HepG2 (cell line): ENCODE data around the gene MAP2K7. TPM values are rescaled to one million over a fixed set of nuclear protein-coding genes. Genes with fewer than 3 reads are reported as not detected.

Source experiments
- DNMT1 ChIP-seq: sonication (generic); formaldehyde crosslinking; IDR thresholded peaks from 2 replicates; pipeline ENCODE4 v1.5.1; 2020; ENCODE audit warnings: mild to moderate bottlenecking, missing genetic modification reagents
- GTF3A ChIP-seq: sonication (generic); formaldehyde crosslinking; conservative IDR thresholded peaks from 2 replicates; pipeline ENCODE4 v1.4.0; 2020; ENCODE audit warnings: mild to moderate bottlenecking, missing genetic modification reagents
- KLF12 ChIP-seq: sonication (generic); formaldehyde crosslinking; IDR thresholded peaks from 2 replicates; pipeline ENCODE4 v1.4.0; 2020; ENCODE audit warnings: missing genetic modification reagents, borderline replicate concordance
- KLF16 ChIP-seq, 2 experiments: sonication (generic) in 1 of 2; formaldehyde crosslinking in 1 of 2; IDR thresholded peaks; 2 replicates each; pipeline versions ENCODE4 v1.6.1 to v1.8.0; 2016 to 2023; ENCODE audit warnings: missing genetic modification reagents in 2 of 2, missing compliant biosample characterization in 1 of 2
- MTF2 ChIP-seq: sonication (generic); formaldehyde crosslinking; IDR thresholded peaks from 2 replicates; pipeline ENCODE4 v1.5.0; 2020; ENCODE audit warnings: missing genetic modification reagents, borderline replicate concordance
- SOX13 ChIP-seq, 3 experiments: fragments of 450-650 bp in 1 of 3; sonication (generic) in 1 of 3; formaldehyde crosslinking in 1 of 3; IDR thresholded peaks in 2 of 3; conservative IDR thresholded peaks in 1 of 3; 2 replicates each; pipeline versions ENCODE4 v1.5.0 to v1.6.1; 2016 to 2020; ENCODE audit warnings: antibody characterized with exemption in 1 of 3, mild to moderate bottlenecking in 1 of 3, missing compliant biosample characterization in 1 of 3, missing genetic modification reagents in 1 of 3, moderate library complexity in 1 of 3
- SP4 ChIP-seq: sonication (generic); formaldehyde crosslinking; IDR thresholded peaks from 2 replicates; pipeline ENCODE4 v1.8.1; 2023; ENCODE audit warnings: mild to moderate bottlenecking, missing genetic modification reagents
- TEAD3 ChIP-seq: optimal IDR thresholded peaks from 2 replicates; pipeline ENCODE3; 2016; ENCODE audit warnings: borderline replicate concordance
- YEATS2 ChIP-seq: sonication (generic); formaldehyde crosslinking; IDR thresholded peaks from 2 replicates; pipeline ENCODE4 v1.4.0; 2020; ENCODE audit warnings: missing genetic modification reagents, borderline replicate concordance
- ZNF792 ChIP-seq: IDR thresholded peaks from 2 replicates; pipeline ENCODE4 v1.6.1; 2016
- ZNF850 ChIP-seq: sonication (generic); formaldehyde crosslinking; conservative IDR thresholded peaks from 2 replicates; pipeline ENCODE4 v1.9.0; 2021; ENCODE audit warnings: mild to moderate bottlenecking, missing genetic modification reagents
- polyA plus RNA-seq, 8 experiments: library from polyadenylated mRNA; depleted of rRNA in 3 of 8; stranded (reverse) in 7 of 8; unstranded in 1 of 8; fragments of >200 nt; fragmentation: Illumina TruSeq in 4 of 8; extraction: Trizol in 4 of 8; gene quantifications; 2 replicates each; pipeline versions ENCODE4 v1.2.1 to v1.2.3, GENCODE V29; 2011 to 2016; ENCODE audit warnings: low read depth in 4 of 8, missing spikeins in 1 of 8, mixed read lengths in 1 of 8; ENCODE audit not compliant: insufficient read depth in 1 of 8
- total RNA-seq, 5 experiments: library from RNA; depleted of rRNA; stranded (reverse); fragments of >200 nt; fragmentation: Illumina TruSeq; extraction: Trizol; gene quantifications; 2 replicates each; pipeline ENCODE4 v1.2.3, GENCODE V29; 2016; ENCODE audit warnings: low read depth in 1 of 5
- TF ChIP-seq, protein P1 (sequence below): sonication (generic); formaldehyde crosslinking; IDR thresholded peaks from 2 replicates; pipeline ENCODE4 v1.4.0; 2020; ENCODE audit warnings: mild to moderate bottlenecking, missing genetic modification reagents
- TF ChIP-seq, protein P2 (sequence below): sonication (generic); formaldehyde crosslinking; IDR thresholded peaks from 2 replicates; pipeline ENCODE4 v1.8.0; 2022; ENCODE audit warnings: mild to moderate bottlenecking, missing genetic modification reagents
- TF ChIP-seq, protein P3 (sequence below): IDR thresholded peaks from 2 replicates; pipeline ENCODE4 v1.6.1; 2016; ENCODE audit warnings: low read depth
- TF ChIP-seq, protein P4 (sequence below): sonication (generic); formaldehyde crosslinking; IDR thresholded peaks from 2 replicates; pipeline ENCODE4 v1.5.1; 2020; ENCODE audit warnings: mild to moderate bottlenecking, moderate library complexity, missing genetic modification reagents
- TF ChIP-seq, protein P5 (sequence below): sonication (generic); formaldehyde crosslinking; IDR thresholded peaks from 2 replicates; pipeline ENCODE4 v1.5.1; 2020; ENCODE audit warnings: mild to moderate bottlenecking, missing genetic modification reagents, moderate library complexity

The MAP2K7 gene
- total and polyA plus RNA-seq, 2 of the 13 experiments (the other 11 are each of a cell fraction or from before 2014, with no cell fraction given): 9.0 to 10.8 TPM

DNA sequence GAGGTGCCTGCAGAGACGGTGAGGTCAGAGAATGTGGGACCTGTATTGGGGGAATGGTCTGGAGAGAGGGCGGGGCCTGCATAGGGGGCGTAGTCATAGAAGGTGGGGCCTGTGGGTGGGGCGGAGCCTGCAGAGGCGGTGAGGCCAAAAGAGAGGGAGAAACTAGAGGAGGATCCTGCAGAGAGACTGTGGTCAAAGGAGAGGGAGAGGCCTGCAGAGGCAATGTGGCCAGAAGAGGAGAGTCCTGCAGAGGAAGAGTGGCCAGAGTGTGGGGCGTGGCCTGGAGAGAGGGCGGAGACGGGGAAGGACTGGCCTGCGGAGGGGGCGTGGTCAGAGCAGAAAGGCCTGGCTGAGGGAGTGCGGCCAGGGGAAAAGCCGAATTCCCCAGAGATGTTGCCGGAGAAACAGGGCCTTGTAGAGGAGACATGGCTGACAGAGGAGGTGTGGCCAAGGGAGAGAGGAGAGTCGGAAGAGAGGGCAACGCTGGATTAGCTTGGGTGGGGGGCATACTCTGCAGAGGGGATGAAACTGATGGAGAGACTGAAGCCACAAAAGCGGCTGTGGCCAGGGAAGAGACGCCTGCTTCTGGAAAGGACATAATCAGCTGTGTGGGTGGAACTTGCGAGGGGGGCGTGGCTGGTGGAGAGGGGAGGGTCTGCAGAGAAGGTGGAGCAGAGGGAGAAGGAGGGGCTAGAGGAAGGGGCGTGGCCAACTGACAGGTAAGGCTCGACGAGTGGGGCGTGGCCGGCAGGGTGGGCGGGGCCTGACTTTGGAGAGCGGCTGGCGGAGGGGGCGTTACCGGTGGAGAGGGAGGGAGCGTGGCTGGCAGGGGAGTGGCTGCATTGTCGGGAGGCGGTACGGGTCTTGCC lies 32.0 kb upstream of the MAP2K7 start (continued):
- TF ChIP-seq MTF2 (CRISPR knock-in tag) (peak; percentile 68; the same call in 1 of the 2 replicates), GTF3A (CRISPR knock-in tag) (0 out of 2 replicates have a peak, but pooled peaks have one; percentile 31), KLF16 (CRISPR knock-in tag; IDR thresholded peaks at IDR 0.05) (no peak; a peak in 1 of 4 replicates), SOX13 (IDR thresholded peaks at IDR 0.05) (0 out of 2 replicates have a peak, but pooled peaks have one; percentile 17), SOX13 (CRISPR knock-in tag; conservative IDR thresholded peaks at IDR 0.05 in 1 of 2, IDR thresholded peaks at IDR 0.05 in 1 of 2) (no peak), ZNF850 (CRISPR knock-in tag) (0 out of 2 replicates have a peak, but pooled peaks have one; percentile 38), YEATS2 (no peak), ZNF792 (CRISPR knock-in tag) (0 out of 2 replicates have a peak, but pooled peaks have one; percentile 18), SP4 (CRISPR knock-in tag) (peak; percentile 91), TEAD3 (CRISPR knock-in tag) (peak; percentile 10), DNMT1 (no peak), KLF12 (CRISPR knock-in tag) (0 out of 2 replicates have a peak, but pooled peaks have one; percentile 21)
- TF ChIP-seq, protein P1, sequence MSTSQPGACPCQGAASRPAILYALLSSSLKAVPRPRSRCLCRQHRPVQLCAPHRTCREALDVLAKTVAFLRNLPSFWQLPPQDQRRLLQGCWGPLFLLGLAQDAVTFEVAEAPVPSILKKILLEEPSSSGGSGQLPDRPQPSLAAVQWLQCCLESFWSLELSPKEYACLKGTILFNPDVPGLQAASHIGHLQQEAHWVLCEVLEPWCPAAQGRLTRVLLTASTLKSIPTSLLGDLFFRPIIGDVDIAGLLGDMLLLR (CRISPR knock-in tag): 0 out of 2 replicates have a peak, but pooled peaks have one; percentile 43
- TF ChIP-seq, protein P2, sequence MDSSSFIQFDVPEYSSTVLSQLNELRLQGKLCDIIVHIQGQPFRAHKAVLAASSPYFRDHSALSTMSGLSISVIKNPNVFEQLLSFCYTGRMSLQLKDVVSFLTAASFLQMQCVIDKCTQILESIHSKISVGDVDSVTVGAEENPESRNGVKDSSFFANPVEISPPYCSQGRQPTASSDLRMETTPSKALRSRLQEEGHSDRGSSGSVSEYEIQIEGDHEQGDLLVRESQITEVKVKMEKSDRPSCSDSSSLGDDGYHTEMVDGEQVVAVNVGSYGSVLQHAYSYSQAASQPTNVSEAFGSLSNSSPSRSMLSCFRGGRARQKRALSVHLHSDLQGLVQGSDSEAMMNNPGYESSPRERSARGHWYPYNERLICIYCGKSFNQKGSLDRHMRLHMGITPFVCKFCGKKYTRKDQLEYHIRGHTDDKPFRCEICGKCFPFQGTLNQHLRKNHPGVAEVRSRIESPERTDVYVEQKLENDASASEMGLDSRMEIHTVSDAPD (CRISPR knock-in tag): no peak
- TF ChIP-seq, protein P3, sequence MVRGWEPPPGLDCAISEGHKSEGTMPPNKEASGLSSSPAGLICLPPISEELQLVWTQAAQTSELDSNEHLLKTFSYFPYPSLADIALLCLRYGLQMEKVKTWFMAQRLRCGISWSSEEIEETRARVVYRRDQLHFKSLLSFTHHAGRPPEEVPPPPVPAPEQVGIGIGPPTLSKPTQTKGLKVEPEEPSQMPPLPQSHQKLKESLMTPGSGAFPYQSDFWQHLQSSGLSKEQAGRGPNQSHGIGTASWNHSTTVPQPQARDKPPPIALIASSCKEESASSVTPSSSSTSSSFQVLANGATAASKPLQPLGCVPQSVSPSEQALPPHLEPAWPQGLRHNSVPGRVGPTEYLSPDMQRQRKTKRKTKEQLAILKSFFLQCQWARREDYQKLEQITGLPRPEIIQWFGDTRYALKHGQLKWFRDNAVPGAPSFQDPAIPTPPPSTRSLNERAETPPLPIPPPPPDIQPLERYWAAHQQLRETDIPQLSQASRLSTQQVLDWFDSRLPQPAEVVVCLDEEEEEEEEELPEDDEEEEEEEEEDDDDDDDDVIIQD (CRISPR knock-in tag): peak; percentile 47; the same call in 1 of the 2 replicates
- TF ChIP-seq, protein P4, sequence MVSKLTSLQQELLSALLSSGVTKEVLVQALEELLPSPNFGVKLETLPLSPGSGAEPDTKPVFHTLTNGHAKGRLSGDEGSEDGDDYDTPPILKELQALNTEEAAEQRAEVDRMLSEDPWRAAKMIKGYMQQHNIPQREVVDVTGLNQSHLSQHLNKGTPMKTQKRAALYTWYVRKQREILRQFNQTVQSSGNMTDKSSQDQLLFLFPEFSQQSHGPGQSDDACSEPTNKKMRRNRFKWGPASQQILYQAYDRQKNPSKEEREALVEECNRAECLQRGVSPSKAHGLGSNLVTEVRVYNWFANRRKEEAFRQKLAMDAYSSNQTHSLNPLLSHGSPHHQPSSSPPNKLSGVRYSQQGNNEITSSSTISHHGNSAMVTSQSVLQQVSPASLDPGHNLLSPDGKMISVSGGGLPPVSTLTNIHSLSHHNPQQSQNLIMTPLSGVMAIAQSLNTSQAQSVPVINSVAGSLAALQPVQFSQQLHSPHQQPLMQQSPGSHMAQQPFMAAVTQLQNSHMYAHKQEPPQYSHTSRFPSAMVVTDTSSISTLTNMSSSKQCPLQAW: 0 out of 2 replicates have a peak, but pooled peaks have one; percentile 57
- TF ChIP-seq, protein P5, sequence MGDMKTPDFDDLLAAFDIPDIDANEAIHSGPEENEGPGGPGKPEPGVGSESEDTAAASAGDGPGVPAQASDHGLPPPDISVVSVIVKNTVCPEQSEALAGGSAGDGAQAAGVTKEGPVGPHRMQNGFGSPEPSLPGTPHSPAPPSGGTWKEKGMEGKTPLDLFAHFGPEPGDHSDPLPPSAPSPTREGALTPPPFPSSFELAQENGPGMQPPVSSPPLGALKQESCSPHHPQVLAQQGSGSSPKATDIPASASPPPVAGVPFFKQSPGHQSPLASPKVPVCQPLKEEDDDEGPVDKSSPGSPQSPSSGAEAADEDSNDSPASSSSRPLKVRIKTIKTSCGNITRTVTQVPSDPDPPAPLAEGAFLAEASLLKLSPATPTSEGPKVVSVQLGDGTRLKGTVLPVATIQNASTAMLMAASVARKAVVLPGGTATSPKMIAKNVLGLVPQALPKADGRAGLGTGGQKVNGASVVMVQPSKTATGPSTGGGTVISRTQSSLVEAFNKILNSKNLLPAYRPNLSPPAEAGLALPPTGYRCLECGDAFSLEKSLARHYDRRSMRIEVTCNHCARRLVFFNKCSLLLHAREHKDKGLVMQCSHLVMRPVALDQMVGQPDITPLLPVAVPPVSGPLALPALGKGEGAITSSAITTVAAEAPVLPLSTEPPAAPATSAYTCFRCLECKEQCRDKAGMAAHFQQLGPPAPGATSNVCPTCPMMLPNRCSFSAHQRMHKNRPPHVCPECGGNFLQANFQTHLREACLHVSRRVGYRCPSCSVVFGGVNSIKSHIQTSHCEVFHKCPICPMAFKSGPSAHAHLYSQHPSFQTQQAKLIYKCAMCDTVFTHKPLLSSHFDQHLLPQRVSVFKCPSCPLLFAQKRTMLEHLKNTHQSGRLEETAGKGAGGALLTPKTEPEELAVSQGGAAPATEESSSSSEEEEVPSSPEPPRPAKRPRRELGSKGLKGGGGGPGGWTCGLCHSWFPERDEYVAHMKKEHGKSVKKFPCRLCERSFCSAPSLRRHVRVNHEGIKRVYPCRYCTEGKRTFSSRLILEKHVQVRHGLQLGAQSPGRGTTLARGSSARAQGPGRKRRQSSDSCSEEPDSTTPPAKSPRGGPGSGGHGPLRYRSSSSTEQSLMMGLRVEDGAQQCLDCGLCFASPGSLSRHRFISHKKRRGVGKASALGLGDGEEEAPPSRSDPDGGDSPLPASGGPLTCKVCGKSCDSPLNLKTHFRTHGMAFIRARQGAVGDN (CRISPR knock-in tag): peak; percentile 28; the same call in 1 of the 2 replicates
